Testis (tissue), 2 donors: ENCODE results near the gene TMED8.

Source experiments
- POLR2A ChIP-seq: fragments of 450-650 bp; IDR thresholded peaks from one replicate; pipeline ENCODE4 v1.6.1; 2017; ENCODE audit warnings: antibody characterized with exemption, mild to moderate bottlenecking, moderate library complexity
- TF ChIP-seq, protein P1 (sequence below), 3 experiments: fragments of 450-650 bp in 2 of 3; fragments of 200-600 bp in 1 of 3; sonication (generic) in 1 of 3; IDR thresholded peaks; one replicate each; pipeline ENCODE4 v1.5.1; 2016 to 2019; ENCODE audit warnings: antibody characterized with exemption in 3 of 3, mild to moderate bottlenecking in 2 of 3, moderate library complexity in 1 of 3

- TF ChIP-seq, protein P1, sequence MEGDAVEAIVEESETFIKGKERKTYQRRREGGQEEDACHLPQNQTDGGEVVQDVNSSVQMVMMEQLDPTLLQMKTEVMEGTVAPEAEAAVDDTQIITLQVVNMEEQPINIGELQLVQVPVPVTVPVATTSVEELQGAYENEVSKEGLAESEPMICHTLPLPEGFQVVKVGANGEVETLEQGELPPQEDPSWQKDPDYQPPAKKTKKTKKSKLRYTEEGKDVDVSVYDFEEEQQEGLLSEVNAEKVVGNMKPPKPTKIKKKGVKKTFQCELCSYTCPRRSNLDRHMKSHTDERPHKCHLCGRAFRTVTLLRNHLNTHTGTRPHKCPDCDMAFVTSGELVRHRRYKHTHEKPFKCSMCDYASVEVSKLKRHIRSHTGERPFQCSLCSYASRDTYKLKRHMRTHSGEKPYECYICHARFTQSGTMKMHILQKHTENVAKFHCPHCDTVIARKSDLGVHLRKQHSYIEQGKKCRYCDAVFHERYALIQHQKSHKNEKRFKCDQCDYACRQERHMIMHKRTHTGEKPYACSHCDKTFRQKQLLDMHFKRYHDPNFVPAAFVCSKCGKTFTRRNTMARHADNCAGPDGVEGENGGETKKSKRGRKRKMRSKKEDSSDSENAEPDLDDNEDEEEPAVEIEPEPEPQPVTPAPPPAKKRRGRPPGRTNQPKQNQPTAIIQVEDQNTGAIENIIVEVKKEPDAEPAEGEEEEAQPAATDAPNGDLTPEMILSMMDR (IDR thresholded peaks at IDR 0.05): no peak
- no peak for TF ChIP-seq POLR2A
Measured at GRCh38 chr14:77407158-77407557, 30.3 kb upstream of the TMED8 start.
